Measurements from ENCODE around the gene ERICH2.
"Not testable (repeated sequence)": the region's sequence is repeated elsewhere in the genome, so short reads cannot be mapped to it uniquely, and the experiment has no call there.

ERICH2 gene

GRCh38 chr2:170770008-170770605, at the start of gene ERICH2:
Gene ERICH2, plus strand, starts transcription at chr2:170770378. Its CDS starts 304 bp downstream, at chr2:170770682.
- peak; percentile 75 for DNase-seq

- no peak for DNase-seq
Observed at GRCh38 chr2:170721678-170722077, 48.5 kb upstream of the ERICH2 start.

GRCh38 chr2:170722301-170722700, 47.9 kb upstream of the ERICH2 start:
- no peak for DNase-seq

- DNase-seq = no peak
Observed at GRCh38 chr2:170723446-170723958, 46.7 kb upstream of the ERICH2 start.

- DNase-seq = no peak
Observed at GRCh38 chr2:170733798-170734600, 36.2 kb upstream of the ERICH2 start.

GRCh38 chr2:170734601-170735000, 35.6 kb upstream of the ERICH2 start:
- DNase-seq = not testable (repeated sequence)

- no peak for DNase-seq
Observed at GRCh38 chr2:170736628-170737027, 33.5 kb upstream of the ERICH2 start.

- no peak for DNase-seq
Observed at GRCh38 chr2:170737406-170737805, 32.8 kb upstream of the ERICH2 start.

GRCh38 chr2:170737821-170738220, 32.4 kb upstream of the ERICH2 start:
- no peak for DNase-seq

GRCh38 chr2:170739048-170739447, 31.1 kb upstream of the ERICH2 start:
- no peak for DNase-seq

- DNase-seq = no peak
Observed at GRCh38 chr2:170739507-170740046, 30.6 kb upstream of the ERICH2 start.

GRCh38 chr2:170740660-170741059, 29.5 kb upstream of the ERICH2 start:
- DNase-seq = no peak

- no peak for DNase-seq
Observed at GRCh38 chr2:170742000-170742399, 28.2 kb upstream of the ERICH2 start.

GRCh38 chr2:170742896-170743529, 27.2 kb upstream of the ERICH2 start:
- DNase-seq = no peak

GRCh38 chr2:170743530-170744239, 26.5 kb upstream of the ERICH2 start:
- no peak for DNase-seq

GRCh38 chr2:170744248-170745002, 25.8 kb upstream of the ERICH2 start:
- no peak for DNase-seq

- no peak for DNase-seq
Observed at GRCh38 chr2:170745305-170745704, 24.9 kb upstream of the ERICH2 start.

- DNase-seq = no peak
Observed at GRCh38 chr2:170747921-170748320, 22.3 kb upstream of the ERICH2 start.

- DNase-seq = not testable (repeated sequence)
Observed at GRCh38 chr2:170751555-170751954, 18.6 kb upstream of the ERICH2 start.

- DNase-seq = no peak
Observed at GRCh38 chr2:170761572-170761971, 8.6 kb upstream of the ERICH2 start.

GRCh38 chr2:170762760-170763159, 7.4 kb upstream of the ERICH2 start:
- DNase-seq = no peak

GRCh38 chr2:170763232-170763631, 6.9 kb upstream of the ERICH2 start:
- no peak for DNase-seq
